HEK293 (cell line): ENCODE results near the gene PLEKHO2.

ENCODE experiments used
- CTCF ChIP-seq: fragments of 450-650 bp; formaldehyde crosslinking; IDR thresholded peaks from 2 replicates; pipeline ENCODE4 v1.5.1; 2016; ENCODE audit warnings: missing biosample characterization, missing genetic modification characterization
- GLIS2 ChIP-seq: fragments of 450-650 bp; formaldehyde crosslinking; IDR thresholded peaks from 2 replicates; pipeline ENCODE4 v1.5.1; 2016; ENCODE audit warnings: missing biosample characterization, missing genetic modification characterization
- PRDM1 ChIP-seq: fragments of 450-650 bp; formaldehyde crosslinking; IDR thresholded peaks from 2 replicates; pipeline ENCODE4; 2016; ENCODE audit warnings: missing biosample characterization, missing genetic modification characterization
- WT1 ChIP-seq: fragments of 450-650 bp; formaldehyde crosslinking; IDR thresholded peaks from 2 replicates; pipeline ENCODE4 v1.5.1; 2016; ENCODE audit warnings: missing biosample characterization, missing genetic modification characterization
- ZEB2 ChIP-seq: fragments of 450-650 bp; formaldehyde crosslinking; IDR thresholded peaks from 2 replicates; pipeline ENCODE4 v1.5.1; 2016; ENCODE audit warnings: missing biosample characterization, missing genetic modification characterization
- ZNF114 ChIP-seq: fragments of 450-650 bp; formaldehyde crosslinking; IDR thresholded peaks from 2 replicates; pipeline ENCODE4 v1.5.0; 2017; ENCODE audit warnings: missing biosample characterization, missing genetic modification characterization
- ZNF558 ChIP-seq: fragments of 450-650 bp; formaldehyde crosslinking; IDR thresholded peaks from 2 replicates; pipeline ENCODE4 v1.5.1; 2016; ENCODE audit warnings: missing biosample characterization, missing genetic modification characterization
- ZNF658 ChIP-seq: fragments of 450-650 bp; formaldehyde crosslinking; IDR thresholded peaks from 2 replicates; pipeline ENCODE4; 2016; ENCODE audit warnings: missing biosample characterization, missing genetic modification characterization
- TF ChIP-seq, protein P1 (sequence below): fragments of 450-650 bp; formaldehyde crosslinking; IDR thresholded peaks from 2 replicates; pipeline ENCODE4 v1.5.1; 2016; ENCODE audit warnings: missing biosample characterization, missing genetic modification characterization
- TF ChIP-seq, protein P2 (sequence below): fragments of 450-650 bp; formaldehyde crosslinking; IDR thresholded peaks from 2 replicates; pipeline ENCODE4 v1.5.1; 2016; ENCODE audit warnings: missing biosample characterization, missing genetic modification characterization
- TF ChIP-seq, protein P3 (sequence below): fragments of 450-650 bp; formaldehyde crosslinking; IDR thresholded peaks from 2 replicates; pipeline ENCODE4 v1.5.1; 2016; ENCODE audit warnings: missing biosample characterization, missing genetic modification characterization

DNA sequence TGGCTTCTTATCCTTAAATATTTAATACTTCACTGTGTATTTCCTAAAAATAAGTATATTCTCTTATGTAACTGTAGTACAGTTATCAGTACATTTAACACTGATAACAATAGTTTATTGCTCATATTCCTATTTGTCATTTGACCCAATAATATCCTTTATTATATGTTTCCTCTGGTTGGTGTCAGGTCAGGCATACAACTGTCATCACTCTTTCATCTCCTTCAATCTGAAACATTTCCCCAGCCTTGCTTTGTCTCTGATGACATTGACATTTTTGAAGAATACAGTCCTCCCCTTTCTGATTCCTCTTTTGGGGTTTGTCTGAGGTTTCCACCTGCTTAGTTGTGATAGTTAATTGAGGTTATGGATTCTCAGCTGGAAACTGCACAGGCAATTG, 27.8 kb downstream of the PLEKHO2 start:
- TF ChIP-seq ZNF114 (no peak), GLIS2 (tag by site-specific recombination) (no peak), CTCF (no peak), ZNF558 (no peak), WT1 (tag by site-specific recombination) (no peak), ZNF658 (tag by site-specific recombination) (no peak), PRDM1 (tag by site-specific recombination) (no peak), ZEB2 (tag by site-specific recombination) (no peak)
- TF ChIP-seq, protein P1, sequence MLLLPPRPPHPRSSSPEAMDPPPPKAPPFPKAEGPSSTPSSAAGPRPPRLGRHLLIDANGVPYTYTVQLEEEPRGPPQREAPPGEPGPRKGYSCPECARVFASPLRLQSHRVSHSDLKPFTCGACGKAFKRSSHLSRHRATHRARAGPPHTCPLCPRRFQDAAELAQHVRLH (tag by site-specific recombination): no peak
- TF ChIP-seq, protein P2, sequence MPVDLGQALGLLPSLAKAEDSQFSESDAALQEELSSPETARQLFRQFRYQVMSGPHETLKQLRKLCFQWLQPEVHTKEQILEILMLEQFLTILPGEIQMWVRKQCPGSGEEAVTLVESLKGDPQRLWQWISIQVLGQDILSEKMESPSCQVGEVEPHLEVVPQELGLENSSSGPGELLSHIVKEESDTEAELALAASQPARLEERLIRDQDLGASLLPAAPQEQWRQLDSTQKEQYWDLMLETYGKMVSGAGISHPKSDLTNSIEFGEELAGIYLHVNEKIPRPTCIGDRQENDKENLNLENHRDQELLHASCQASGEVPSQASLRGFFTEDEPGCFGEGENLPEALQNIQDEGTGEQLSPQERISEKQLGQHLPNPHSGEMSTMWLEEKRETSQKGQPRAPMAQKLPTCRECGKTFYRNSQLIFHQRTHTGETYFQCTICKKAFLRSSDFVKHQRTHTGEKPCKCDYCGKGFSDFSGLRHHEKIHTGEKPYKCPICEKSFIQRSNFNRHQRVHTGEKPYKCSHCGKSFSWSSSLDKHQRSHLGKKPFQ (tag by site-specific recombination): no peak
- TF ChIP-seq, protein P3, sequence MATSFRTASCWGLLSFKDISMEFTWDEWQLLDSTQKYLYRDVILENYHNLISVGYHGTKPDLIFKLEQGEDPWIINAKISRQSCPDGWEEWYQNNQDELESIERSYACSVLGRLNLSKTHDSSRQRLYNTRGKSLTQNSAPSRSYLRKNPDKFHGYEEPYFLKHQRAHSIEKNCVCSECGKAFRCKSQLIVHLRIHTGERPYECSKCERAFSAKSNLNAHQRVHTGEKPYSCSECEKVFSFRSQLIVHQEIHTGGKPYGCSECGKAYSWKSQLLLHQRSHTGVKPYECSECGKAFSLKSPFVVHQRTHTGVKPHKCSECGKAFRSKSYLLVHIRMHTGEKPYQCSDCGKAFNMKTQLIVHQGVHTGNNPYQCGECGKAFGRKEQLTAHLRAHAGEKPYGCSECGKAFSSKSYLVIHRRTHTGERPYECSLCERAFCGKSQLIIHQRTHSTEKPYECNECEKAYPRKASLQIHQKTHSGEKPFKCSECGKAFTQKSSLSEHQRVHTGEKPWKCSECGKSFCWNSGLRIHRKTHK (tag by site-specific recombination): no peak
